Prostate gland (tissue), 2 donors: ENCODE results near the gene DNAL4. TPM values are rescaled to one million over a fixed set of nuclear protein-coding genes. Genes with fewer than 3 reads are reported as not detected.

Source experiments
- DNase-seq: peaks from one replicate; pipeline ENCODE4 v3.0.0-alpha.2; 2019; ENCODE audit warnings: low spot score
- H3K27ac ChIP-seq, 2 donors: fragments of 200-600 bp; sonication (generic); 2 replicates each; pipeline ENCODE4 v1.5.1; 2017 to 2019
- H3K27me3 ChIP-seq: fragments of 200-600 bp; sonication (generic); replicated peaks from 2 replicates; pipeline ENCODE4 v1.5.1; 2019; ENCODE audit not compliant: insufficient read depth
- H3K36me3 ChIP-seq, 2 donors: fragments of 200-600 bp; sonication (generic); 1 replicate in 1 of 2; 2 replicates in 1 of 2; pipeline versions ENCODE4 v1.5.1 to v1.8.1; 2017 to 2019
- H3K4me1 ChIP-seq: fragments of 200-600 bp; sonication (generic); replicated peaks from 2 replicates; pipeline ENCODE4 v1.5.1; 2019
- H3K4me3 ChIP-seq, 2 donors: fragments of 200-600 bp; sonication (generic); 2 replicates each; pipeline ENCODE4 v1.5.1; 2017 to 2019
- H3K9me3 ChIP-seq: fragments of 200-600 bp; sonication (generic); 2 replicates; pipeline ENCODE4 v1.5.1; 2017
- POLR2A ChIP-seq: fragments of 450-650 bp; IDR thresholded peaks from one replicate; pipeline ENCODE4 v1.6.1; 2016; ENCODE audit warnings: antibody characterized with exemption, mild to moderate bottlenecking
- POLR2AphosphoS5 ChIP-seq: sonication (generic); formaldehyde crosslinking; IDR thresholded peaks from one replicate; pipeline ENCODE4 v1.6.1; 2017; ENCODE audit warnings: antibody characterized with exemption
- WGBS: methylation state at CpG from one replicate; pipeline ENCODE4 v1.1.5; 2018; 5-methylcytosine and 5-hydroxymethylcytosine counted together
- intact Hi-C: fragments of 100-400 bp; cut with DNase I; formaldehyde crosslinking; loops from one replicate; pipeline ENCODE4 v1.14.2; 2022
- total RNA-seq, 2 donors: library from RNA; depleted of rRNA; stranded (reverse); fragments of >200 nt; gene quantifications; one replicate each; pipeline ENCODE4 v1.1.0, GENCODE V29; 2016
- TF ChIP-seq, protein P1 (sequence below), 4 experiments: fragments of 200-600 bp in 2 of 4; fragments of 450-650 bp in 2 of 4; sonication (generic) in 2 of 4; IDR thresholded peaks; 1 replicate in 3 of 4; 2 replicates in 1 of 4; pipeline ENCODE4 v1.5.1; 2016 to 2019; ENCODE audit warnings: antibody characterized with exemption in 4 of 4, mild to moderate bottlenecking in 2 of 4, moderate library complexity in 2 of 4

The DNAL4 gene
- total RNA-seq, 2 donors from 2014 or later: 36.9 to 41.8 TPM

DNA sequence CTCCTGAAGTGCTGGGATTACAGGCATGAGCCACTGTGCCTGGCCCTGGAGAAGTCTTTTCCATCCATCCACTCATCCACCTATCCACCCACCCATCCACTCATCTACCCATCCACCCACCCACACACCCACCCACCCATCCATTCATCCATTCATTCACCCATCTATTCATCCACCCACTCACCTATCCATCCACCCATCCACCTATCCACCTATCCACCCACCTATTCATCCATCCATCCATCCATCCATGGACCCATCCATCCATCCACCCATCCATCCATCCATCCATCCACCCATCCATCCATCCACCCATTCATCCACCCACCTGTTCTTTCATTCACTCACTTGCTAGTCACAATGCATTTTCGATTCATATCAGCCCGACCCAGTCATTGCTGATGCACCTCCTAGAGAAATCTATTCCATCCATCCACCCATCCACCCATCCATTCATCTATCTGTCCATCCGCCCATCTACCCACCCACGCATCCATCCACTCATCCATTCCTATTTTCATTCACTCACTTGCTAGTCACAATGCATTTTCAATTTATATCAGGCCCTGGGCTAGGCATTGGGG is 20.5 kb downstream of the DNAL4 start:
- TF ChIP-seq, protein P1, sequence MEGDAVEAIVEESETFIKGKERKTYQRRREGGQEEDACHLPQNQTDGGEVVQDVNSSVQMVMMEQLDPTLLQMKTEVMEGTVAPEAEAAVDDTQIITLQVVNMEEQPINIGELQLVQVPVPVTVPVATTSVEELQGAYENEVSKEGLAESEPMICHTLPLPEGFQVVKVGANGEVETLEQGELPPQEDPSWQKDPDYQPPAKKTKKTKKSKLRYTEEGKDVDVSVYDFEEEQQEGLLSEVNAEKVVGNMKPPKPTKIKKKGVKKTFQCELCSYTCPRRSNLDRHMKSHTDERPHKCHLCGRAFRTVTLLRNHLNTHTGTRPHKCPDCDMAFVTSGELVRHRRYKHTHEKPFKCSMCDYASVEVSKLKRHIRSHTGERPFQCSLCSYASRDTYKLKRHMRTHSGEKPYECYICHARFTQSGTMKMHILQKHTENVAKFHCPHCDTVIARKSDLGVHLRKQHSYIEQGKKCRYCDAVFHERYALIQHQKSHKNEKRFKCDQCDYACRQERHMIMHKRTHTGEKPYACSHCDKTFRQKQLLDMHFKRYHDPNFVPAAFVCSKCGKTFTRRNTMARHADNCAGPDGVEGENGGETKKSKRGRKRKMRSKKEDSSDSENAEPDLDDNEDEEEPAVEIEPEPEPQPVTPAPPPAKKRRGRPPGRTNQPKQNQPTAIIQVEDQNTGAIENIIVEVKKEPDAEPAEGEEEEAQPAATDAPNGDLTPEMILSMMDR (IDR thresholded peaks at IDR 0.05): no peak
- TF ChIP-seq POLR2AphosphoS5 (no peak), POLR2A (no peak)
- no peak for DNase-seq
- H3K4me1 ChIP-seq: no peaks in the 10 kb centered on the region
- no peaks in the 10 kb centered on the region for H3K27me3 ChIP-seq
- no peak overlapping the region for H3K27ac ChIP-seq
- 97% methylated on average over 4 of the region's 4 CpGs for WGBS
- no peaks in the 10 kb centered on the region for H3K9me3 ChIP-seq
- intact Hi-C loops: no loop called here
- no peaks in the 10 kb centered on the region for H3K36me3 ChIP-seq
- H3K4me3 ChIP-seq: no peak overlapping the region

DNA sequence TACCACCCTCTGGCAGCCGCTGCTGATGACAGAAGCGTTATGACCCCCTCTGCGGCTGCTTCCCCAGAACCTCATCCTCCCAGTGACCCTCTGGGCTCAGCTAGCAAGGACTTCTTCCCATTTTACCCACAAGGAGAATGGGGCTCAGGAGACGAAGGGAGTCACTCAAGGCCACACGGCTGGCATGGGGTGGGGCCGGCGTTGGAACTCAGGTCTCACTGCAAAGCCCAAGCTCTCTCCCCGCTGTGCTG is 21.4 kb downstream of the DNAL4 start:
- H3K4me3 ChIP-seq: no peak overlapping the region
- no peaks in the 10 kb centered on the region for H3K4me1 ChIP-seq
- no peak for TF ChIP-seq POLR2A
- TF ChIP-seq, protein P1 (IDR thresholded peaks at IDR 0.05): no peak
- TF ChIP-seq POLR2AphosphoS5: no peak
- H3K9me3 ChIP-seq: no peaks in the 10 kb centered on the region
- no peaks in the 10 kb centered on the region for H3K27me3 ChIP-seq
- 88% methylated on average over 8 of the region's 8 CpGs for WGBS
- no peak overlapping the region for H3K27ac ChIP-seq
- H3K36me3 ChIP-seq: no peaks in the 10 kb centered on the region
- no peak for DNase-seq
- intact Hi-C loops: no loop called here

- no peak for DNase-seq
- Histone ChIP-seq H3K4me3 (no peak overlapping the region), H3K4me1 (no peaks in the 10 kb centered on the region), H3K36me3 (no peaks in the 10 kb centered on the region), H3K9me3 (no peaks in the 10 kb centered on the region), H3K27ac (no peak overlapping the region), H3K27me3 (no peaks in the 10 kb centered on the region)
- TF ChIP-seq, protein P1 (IDR thresholded peaks at IDR 0.05): no peak
- TF ChIP-seq POLR2AphosphoS5 (no peak), POLR2A (no peak)
- intact Hi-C loops: no loop called here
- 93% methylated on average over 16 of the region's 16 CpGs for WGBS
Measured at GRCh38 chr22:38770257-38770949, 23.5 kb downstream of the DNAL4 start.

- no peaks in the 10 kb centered on the region for H3K27me3 ChIP-seq
- 90% methylated on average over 11 of the region's 11 CpGs for WGBS
- no peak overlapping the region for H3K4me3 ChIP-seq
- intact Hi-C loops: loop anchor here (5.0 to 10.0 kb wide), 5 partner anchors 74 to 357 kb away; partner anchors contain the start of gene NPTXR
- no peak overlapping the region for H3K27ac ChIP-seq
- H3K9me3 ChIP-seq: no peaks in the 10 kb centered on the region
- DNase-seq: no peak
- TF ChIP-seq POLR2A (no peak), POLR2AphosphoS5 (no peak)
- TF ChIP-seq, protein P1 (IDR thresholded peaks at IDR 0.05): no peak
- no peaks in the 10 kb centered on the region for H3K36me3 ChIP-seq
- no peaks in the 10 kb centered on the region for H3K4me1 ChIP-seq
Measured at GRCh38 chr22:38768036-38768435, 25.9 kb downstream of the DNAL4 start.

DNA sequence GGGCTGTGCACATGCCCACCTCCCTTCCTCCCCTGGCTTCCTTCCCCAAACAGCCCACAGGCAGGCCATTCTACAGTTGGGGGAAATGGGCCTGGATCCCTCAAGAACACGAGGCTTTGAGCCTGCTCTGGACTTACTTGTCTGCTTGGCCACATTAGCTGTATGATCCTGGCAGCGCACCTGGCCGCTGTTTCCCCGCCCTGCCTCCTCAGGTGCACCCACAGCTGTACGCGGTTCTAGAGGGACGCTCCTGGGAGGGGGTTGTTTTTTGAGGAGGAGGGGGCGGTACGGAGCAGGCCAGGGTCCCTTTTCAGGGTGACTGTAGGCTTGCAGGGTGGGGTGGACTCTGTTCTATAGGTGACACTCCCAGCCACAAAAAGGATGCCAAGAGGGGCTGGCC is 26.6 kb downstream of the DNAL4 start:
- 83% methylated on average over 9 of the region's 9 CpGs for WGBS
- Histone ChIP-seq H3K4me1 (no peaks in the 10 kb centered on the region), H3K4me3 (no peak overlapping the region), H3K27me3 (no peaks in the 10 kb centered on the region), H3K27ac (no peak overlapping the region), H3K9me3 (no peaks in the 10 kb centered on the region), H3K36me3 (no peaks in the 10 kb centered on the region)
- DNase-seq: no peak
- intact Hi-C loops: loop anchor here (5.0 to 10.0 kb wide), 5 partner anchors 75 to 357 kb away; partner anchors contain the start of gene NPTXR
- no peak for TF ChIP-seq POLR2A
- TF ChIP-seq POLR2AphosphoS5: no peak
- TF ChIP-seq, protein P1 (IDR thresholded peaks at IDR 0.05): no peak
